HG02981 (cell line): ENCODE measurements around the gene ARHGAP6.
"Not testable (repeated sequence)": the region's sequence is repeated elsewhere in the genome, so short reads cannot be mapped to it uniquely, and the experiment has no call there.

Source experiments
- ATAC-seq: cut with Tn5 transposase; IDR thresholded peaks from one replicate; pipeline ENCODE4 v1.9.1; 2021; ENCODE audit warnings: mild to moderate bottlenecking, moderate library complexity; ENCODE audit not compliant: unreplicated experiment

ARHGAP6 gene

DNA sequence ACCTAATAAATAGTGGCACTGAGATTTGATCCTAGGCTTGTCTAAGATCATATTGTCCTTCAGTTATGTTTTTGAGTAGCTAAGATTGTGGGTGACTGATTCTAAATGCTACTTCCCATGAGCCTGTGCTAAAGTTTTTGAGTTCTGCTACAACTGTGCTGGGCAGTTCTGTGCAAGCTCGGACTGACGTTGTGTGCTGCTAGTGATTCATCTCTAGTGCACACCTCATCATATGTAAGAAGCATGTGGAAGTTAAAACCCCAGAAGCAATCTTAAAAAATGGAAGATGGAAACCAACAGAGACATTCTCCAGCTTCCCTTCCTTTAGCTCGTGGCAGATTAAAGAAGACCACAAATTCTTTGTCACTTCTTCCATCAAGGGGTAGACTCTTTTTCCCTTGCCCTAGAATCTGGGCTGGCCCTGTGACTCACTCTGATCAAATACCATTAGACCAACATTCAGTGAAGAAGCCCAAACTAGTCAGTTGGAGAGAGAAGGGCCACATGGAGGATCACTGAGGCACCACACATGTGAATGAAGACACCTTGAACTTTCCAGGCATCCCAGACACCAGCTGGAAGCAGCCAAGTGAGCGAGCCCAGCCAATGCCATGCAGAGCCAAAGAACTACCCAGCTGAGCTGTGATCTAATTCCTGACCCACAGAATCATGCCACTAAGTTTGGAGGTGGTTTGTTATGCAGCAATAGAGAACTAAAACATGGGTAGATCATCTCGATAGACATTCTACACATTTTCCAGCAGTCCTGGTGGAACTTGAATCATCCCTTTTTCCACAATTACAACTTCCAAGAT, 16.8 kb downstream of the ARHGAP6 start:
- ATAC-seq, result no peak

DNA sequence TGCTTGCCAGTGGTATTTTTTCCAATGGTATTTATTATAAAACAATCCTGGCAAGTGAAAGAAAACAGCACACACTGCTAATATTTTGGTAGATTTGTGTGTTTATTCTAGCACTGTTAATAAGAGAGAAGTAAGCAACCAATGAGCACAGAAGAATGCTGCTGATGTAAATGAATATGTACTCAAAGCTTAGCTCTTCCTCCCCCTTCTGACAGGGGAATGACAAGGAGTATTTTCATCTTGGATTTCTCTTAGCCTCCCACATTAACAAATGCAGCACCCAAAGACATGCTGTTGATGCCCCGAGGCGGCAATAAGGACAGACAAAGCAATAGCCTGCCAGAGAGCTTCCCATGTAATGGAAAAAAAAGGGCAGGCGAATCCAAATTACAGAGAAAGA, 18.6 kb downstream of the ARHGAP6 start:
- no peak for ATAC-seq

DNA sequence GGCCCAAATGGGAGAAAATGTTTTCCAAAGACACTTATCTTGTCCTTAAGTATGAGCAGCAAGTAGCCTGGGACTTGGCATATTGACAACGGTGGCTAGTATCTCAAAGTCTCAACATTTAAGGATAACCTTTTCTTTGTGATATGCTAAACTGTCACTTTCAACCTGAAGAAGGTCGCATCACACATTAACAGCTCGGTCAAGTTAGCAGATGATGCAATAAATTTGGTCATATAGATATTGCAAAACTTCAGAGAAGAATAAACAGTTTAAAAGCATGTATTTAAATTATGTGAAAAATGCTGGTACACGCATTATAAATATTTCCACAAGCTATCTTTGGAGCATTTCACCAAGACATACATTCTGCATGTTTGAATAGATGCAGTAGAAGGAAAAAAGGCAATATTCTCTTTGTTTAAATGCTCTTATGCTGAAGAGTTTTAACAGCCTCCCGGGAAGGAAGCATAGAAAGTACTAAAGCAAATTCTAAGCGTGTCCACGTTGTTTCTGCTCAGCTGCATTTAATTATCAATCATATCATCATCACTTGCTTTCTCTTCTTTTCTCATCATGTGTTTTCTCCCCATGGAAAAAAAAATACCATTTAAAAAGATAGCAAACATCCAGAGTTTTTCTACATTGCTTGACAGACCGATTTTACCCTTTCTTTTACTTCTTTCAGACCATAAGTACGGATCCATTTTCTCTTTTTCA, 24.2 kb downstream of the ARHGAP6 start:
- no peak for ATAC-seq

DNA sequence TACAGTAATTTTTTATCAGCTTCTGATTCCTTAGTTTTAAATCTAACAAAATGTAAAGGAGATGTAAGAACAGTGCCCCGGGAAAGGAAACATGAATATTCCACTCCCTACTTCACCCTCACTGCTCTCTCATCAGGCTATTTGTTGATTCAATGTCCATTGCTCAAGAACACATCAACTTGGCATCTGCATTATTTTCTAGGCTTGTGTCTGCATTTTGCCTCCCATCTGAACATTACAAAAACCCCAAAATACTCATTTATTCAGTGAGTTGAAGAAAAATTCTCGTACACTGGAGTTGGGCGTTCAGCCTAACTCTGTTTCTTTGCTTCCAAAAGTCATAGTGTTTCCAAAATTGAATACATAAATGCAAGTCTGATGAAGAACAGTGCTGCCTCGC, 25.6 kb downstream of the ARHGAP6 start:
- no peak for ATAC-seq

DNA sequence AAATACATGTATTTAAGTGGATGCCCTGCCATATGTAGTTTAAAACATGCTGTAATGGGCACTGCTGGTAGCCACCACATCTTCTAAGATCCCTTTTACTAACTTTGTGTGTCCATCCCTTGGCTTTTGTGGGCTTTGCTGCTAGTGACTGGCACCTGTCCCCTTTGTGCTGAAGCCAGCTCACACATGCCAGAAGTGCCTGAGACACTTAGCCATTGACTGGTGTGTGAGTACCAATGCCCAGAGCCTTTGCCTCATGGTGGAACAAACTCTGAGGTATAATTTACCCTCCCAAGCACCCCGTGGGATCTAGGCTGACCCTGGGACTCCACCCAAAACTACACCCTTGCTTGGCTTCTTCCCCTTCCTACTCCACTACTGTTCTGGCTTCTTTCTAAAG, 33.0 kb downstream of the ARHGAP6 start:
- ATAC-seq, result no peak

DNA sequence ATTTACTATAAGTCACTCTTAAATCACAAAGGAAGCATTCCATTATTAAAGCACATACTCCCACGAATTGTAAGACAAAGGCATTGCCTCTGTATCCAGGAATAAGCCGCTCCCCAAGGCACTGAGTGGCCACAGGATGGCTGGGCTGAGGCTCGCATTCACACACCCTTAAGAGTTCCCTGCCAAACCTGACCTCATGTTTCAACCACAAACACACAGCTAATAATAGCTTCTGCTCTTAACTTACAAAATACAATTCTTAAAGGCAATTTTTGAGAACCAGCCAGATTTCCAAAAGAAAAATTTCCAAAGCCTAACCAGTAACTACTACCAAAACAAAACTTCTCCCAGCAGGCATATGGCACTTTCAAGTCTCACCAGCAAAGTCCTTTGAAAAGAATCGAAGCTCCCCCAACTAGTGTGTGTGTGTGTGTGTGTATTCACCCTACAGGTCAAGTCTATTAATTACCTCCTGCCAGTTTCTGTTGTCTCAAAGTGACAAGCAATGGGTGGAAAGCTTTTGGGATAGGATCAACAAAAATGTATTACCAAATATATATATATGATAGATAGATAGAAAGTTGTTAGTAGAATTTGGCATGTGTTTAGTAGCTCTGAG, 36.0 kb downstream of the ARHGAP6 start:
- ATAC-seq, result no peak

DNA sequence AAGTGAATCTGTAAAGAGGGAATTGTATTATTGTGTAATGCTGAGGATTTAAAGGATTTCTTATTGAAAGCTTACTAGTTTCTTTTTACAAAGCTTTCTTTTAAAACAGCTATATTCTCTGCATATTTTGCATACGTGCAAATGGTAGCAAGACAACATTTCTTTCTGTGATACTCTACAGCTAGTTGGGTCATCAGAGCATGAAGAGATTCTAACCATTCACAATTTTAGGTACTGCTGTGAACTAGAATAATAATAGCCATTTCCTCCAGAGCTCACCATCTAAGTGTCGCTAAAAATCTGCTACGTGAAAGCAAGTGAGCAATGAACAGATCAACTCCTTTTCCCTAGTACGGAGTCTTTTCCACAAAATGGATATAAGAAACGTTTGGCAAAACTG, 37.3 kb downstream of the ARHGAP6 start:
- ATAC-seq, result no peak

DNA sequence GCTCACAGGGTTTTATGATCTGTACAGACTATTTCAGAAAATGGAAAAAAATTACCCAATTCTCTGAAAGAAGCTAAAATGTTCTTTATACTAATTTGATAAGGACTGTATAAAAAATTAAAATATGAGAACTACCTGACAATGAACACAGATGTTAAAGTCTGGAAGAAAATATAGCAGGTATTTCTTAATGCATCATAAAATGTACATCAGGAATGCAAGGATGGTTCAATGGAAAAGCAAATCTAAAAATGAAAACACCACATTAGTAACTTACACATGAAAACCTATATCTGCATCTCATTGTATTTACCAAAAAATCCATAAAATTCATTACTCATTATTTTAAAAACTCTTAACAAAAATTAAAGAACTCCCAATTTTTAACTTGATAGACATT, 39.4 kb downstream of the ARHGAP6 start:
- no peak for ATAC-seq

DNA sequence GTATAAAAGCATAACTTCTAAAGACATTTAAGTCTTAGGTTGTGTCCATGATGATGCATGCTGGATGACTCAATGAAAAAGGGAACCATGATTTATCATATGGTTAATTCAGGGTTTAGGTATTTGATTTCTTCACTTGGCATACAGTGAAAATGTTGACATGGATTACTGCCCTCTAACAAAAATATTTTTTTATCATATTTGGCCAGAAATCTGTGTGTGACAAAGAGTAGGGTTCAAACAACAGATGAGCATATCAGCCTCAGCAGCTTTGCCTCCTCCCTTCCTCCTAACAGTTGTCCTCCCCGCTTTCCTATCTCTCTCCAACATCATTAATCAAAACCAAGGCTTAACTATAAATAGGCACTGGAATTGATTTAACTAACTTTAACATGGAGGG, 46.3 kb downstream of the ARHGAP6 start:
- no peak for ATAC-seq

DNA sequence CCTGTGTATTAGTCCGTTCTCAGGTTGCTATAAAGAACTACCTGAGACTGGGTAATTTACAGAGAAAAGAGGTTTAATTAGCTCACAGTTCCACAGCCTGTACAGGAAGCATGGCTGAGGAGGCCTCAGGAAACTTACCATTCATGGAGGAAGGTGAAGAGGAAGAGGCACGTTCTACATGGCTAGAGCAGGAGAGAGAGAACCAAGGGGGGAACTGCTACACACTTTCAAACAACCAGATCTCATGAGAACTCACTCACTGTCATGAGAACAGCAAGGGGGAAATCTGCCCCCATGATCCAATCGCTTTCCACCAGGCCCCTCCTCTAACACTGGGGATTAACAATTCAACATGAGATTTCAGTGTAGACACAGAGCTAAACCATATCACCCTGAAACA, 51.5 kb downstream of the ARHGAP6 start:
- not testable (repeated sequence) for ATAC-seq

DNA sequence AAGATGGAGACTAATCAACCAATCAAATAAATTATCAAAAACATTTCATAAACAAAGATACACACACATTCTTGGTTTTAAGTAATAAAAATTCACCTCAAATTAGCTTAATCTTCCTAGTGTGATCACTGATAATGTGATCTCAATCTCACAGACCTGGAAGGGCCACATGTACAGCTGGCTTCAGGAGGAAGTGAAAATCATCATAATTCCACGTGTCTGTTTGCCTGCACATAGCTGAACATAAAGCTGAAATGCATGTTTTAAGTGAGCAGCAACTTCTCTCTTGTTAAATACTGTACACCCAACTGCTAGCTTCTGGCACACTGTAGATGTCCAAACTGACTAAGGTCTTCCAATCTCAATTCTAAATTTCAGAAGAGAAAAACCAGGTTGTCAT, 53.8 kb downstream of the ARHGAP6 start:
- no peak for ATAC-seq

DNA sequence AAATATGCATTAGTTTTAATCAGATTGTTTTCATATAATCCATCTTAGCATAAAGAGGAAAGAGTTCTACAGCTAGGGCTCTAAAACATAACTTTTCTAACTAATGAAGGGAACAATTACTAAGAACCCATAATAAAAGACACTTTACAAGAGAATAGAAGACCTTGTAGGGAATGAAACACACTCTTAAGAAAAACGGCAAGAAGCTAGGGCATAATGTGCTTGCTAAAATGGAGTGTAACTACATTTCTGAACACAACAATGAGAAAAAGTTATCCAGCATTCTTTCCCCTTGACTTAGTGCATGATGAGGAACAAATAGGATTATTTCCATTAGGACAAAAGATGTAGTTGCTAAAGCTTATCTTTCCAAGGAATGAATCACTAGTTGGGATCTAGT, 54.6 kb downstream of the ARHGAP6 start:
- no peak for ATAC-seq

DNA sequence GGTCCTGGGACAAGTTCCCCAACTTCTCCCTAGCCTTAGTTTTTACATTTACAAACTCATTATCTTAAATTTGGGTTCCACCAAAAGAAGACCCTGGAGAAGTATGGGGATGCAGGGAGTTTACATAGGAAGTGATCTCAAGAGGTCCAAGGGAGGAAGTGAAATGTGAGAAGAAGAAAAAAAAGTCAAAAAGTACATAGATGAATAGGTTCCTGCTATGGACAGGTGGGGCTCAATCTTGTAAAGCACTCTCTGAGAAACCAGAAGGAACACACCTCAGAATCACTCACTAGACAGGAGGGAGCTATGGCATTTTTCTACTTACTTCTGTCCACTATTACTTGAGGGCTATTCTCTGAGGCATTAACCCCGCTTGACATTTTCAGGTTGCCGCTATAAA, 56.6 kb downstream of the ARHGAP6 start:
- peak; percentile 59 for ATAC-seq

DNA sequence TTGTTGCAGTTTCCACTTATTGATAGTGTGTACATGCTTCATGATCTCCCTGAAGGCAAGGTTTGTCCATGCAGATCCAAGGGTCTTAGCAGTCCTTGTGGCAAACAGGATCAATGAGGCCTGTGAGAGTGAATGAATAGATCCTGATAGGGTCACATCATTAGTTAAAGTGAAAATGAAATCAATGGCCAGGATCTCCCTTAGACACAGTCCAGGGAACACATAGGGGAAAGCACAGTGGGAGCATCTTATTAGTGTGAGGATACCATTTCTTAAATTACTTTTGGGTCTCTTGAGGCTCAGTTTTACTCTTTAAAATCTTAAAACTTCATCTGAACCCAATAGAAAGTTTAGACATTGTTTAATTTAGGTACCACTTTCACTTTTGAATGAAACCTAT, 59.3 kb downstream of the ARHGAP6 start:
- no peak for ATAC-seq

DNA sequence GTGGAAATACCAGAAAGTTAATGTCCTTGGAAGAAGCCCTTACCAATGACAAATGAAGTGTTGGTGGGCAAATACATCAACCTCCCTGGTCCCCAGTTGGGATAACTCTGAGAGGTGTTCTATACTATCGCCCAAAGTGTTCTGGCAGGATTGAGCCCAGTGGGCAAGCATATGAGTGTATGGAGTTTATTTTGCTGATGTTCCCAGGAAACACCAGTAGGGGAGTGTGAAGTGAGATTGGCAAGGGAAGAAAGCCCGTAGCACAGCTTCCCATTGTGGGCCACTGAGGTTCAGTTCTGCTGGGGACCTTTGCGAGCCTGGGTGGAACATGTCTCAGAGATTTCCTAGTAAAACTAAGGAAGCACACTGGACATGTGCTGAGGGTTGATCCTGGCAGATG, 65.1 kb downstream of the ARHGAP6 start:
- no peak for ATAC-seq

DNA sequence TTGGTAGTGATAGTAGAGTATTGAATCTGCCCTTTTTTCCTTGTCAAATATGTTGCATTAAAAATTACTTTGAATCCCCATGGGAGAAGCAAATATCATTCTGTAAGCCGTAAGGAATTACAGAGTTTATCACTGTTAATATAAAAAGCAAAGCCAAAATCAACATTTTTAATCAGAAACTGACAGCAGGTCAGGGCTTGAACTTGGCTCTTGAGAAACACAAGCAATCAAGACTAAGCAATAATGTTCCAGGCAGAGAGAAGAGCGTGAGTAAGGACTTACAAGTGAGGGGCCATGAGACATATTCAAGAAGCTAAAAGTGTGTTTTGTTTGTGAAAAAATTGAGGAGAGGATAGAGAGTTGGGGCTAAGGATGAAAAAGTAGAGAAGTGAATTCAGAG, 68.2 kb downstream of the ARHGAP6 start:
- ATAC-seq, result no peak

DNA sequence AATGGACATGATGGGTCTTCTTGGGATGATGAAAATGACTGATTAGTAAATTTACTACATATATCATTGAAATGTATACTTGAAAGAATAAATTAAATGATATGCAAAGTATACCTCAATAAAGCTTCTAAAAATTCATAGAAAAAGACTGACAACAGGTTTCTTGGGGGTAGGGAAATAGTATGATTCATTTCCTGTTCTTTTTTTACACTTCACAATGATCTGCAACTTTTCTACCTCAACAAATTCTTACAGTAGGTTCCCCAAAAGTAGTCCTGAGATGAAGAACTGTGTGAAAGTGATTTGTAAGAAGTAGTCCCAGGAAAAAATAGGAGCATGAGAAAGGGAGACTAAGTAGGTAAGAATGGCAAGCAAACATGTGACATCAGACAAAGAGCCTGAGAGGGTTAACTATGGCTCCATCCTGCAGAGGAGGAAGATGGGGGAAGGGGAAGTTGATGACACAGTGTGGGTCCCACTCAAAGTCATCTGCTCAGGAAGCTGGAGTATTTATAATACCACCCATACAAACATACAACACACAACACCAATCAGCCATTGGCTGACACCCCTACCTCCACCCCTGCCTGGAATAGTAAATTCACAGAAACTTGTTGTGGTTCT, 73.9 kb downstream of the ARHGAP6 start:
- ATAC-seq, result no peak

DNA sequence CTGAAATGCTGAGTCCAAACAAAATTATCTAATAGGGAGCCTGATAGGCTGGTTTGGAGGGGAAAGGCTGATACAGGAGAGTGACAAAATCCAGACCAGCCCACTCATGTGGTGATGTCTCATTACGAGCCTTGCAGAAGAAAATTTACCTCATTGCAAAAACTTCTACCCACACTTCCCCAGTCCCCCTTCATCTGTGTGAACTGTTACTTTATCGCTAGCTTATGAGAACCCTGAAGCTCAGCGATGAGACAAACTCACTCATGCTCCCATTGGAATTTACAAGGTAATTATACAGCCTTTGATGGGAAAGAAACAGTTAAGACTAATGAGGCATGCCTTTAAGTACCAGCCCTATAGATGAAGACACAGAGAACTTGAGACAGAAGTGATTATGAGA, 76.1 kb downstream of the ARHGAP6 start:
- ATAC-seq, result no peak

DNA sequence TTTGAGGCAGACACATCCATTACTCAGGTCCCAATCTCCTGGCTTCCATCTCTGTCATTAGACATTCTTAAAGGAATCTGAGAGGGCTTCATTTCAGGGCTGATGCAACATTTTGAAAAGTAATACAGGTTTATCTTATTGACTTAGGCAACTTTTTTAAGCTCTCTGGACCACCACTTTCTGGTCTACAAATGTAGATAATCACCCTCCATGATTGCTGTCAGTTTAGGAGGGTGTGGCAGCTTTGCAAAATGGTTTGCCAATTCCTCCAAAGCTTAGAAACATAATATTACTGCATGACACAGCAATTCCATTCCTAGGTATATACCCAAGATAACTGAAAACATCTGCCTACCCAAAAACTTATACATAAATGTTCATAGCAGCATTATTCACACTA, 77.6 kb downstream of the ARHGAP6 start:
- no peak for ATAC-seq

DNA sequence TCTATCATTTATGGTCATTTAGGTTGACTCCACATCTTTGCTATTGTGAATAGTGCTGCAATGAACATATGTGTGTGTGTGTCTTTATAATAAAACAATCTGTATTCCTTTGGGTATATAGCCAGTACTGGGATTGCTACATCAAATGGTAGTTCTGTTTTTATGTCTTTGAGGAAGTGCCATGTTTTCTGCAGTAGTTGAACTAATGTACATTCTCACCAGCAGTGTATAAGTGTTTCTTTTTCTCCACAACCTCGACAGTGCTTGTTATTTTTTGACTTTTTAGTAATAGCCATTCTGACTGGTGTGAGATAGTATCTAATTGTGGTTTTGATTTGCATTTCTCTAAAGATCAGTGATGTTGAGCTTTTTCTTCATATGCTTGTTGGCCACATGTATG, 80.5 kb downstream of the ARHGAP6 start:
- ATAC-seq, result no peak

DNA sequence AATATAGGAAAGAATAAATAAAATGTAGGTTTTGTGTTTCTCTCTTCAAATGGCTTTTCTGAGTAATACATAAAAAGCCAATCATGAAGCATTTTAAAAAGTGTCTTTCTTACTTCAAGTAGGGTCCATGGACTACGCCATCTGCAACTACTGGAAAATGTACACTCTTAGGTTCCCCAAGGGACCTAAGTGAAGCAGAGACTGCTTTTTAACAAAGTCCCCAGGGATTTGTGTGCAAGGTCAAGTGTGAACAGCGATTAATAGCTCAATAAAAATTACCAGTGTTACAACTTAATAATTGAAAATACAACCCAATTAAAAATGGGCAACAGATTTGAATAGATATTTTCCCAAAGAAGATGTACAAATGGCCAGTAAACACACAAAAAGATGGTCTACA, 84.9 kb downstream of the ARHGAP6 start:
- no peak for ATAC-seq
